Measurements from ENCODE around the gene KLF2. TPM values are rescaled to one million over a fixed set of nuclear protein-coding genes. Genes with fewer than 3 reads are reported as not detected.

KLF2 gene
- total and polyA plus RNA-seq, 2 of the 13 experiments (the other 11 are each of a cell fraction or from before 2014, with no cell fraction given): not detected

GRCh38 chr19:16372065-16372915 is 47.7 kb downstream of the KLF2 start:
- no TSS peak for BruUV-seq (replicated peaks)
- intact Hi-C loops (cut with micrococcal nuclease; ENCODE audit: unreplicated experiment): no loop called here
- Histone ChIP-seq H2AFZ (ENCODE audit: low read length) (no peak overlapping the region), H3K79me2 (ENCODE audit: insufficient read depth, low read length) (no peaks in the 10 kb centered on the region), H3K9me3 (ENCODE audit: low read length) (no peaks in the 10 kb centered on the region), H3K4me2 (ENCODE audit: low read depth, low read length) (no peak overlapping the region), H3K27me3 (ENCODE audit: control insufficient read depth in 1 of 2, insufficient read depth in 2 of 2, low read length in 2 of 2) (no peaks in the 10 kb centered on the region), H4K20me1 (ENCODE audit: insufficient read depth, low read length) (no peaks in the 10 kb centered on the region), H3K27ac (ENCODE audit: extremely low read length, insufficient read depth, low read length) (no peak overlapping the region), H3K4me3 (replicated peaks in 1 of 3; ENCODE audit: insufficient read depth in 1 of 3, low read depth in 2 of 3, low read length in 3 of 3) (no peak overlapping the region), H3K36me3 (replicated peaks in 1 of 2; ENCODE audit: control insufficient read depth in 1 of 2, insufficient read depth in 2 of 2, low read length in 2 of 2) (peaks cover 14 to 49% of the 10 kb centered on the region in 2 experiments), H3K9ac (ENCODE audit: insufficient read depth, low read depth, low read length) (no peak overlapping the region), H3K4me1 (ENCODE audit: insufficient read depth, low read length) (peaks cover 47% of the 10 kb centered on the region)
- WGBS (ENCODE audit: low lambda C conversion rate): 97% methylated on average over 10 of the region's 17 CpGs
- POLR2A ChIA-PET: no interaction called here
- DNase-seq (ENCODE audit: low spot score) (no peak), ATAC-seq (no peak), FAIRE-seq (no peak)
- in situ Hi-C loops (cut with HindIII; ENCODE audit: extremely low pct_ligation_motif_present, low pct_unique_long_range_greater_than_20kb): no loop called here
- no peak for TF ChIP-seq CCDC6 (CRISPR knock-in tag; IDR thresholded peaks at IDR 0.05)
- TF ChIP-seq, protein P1, sequence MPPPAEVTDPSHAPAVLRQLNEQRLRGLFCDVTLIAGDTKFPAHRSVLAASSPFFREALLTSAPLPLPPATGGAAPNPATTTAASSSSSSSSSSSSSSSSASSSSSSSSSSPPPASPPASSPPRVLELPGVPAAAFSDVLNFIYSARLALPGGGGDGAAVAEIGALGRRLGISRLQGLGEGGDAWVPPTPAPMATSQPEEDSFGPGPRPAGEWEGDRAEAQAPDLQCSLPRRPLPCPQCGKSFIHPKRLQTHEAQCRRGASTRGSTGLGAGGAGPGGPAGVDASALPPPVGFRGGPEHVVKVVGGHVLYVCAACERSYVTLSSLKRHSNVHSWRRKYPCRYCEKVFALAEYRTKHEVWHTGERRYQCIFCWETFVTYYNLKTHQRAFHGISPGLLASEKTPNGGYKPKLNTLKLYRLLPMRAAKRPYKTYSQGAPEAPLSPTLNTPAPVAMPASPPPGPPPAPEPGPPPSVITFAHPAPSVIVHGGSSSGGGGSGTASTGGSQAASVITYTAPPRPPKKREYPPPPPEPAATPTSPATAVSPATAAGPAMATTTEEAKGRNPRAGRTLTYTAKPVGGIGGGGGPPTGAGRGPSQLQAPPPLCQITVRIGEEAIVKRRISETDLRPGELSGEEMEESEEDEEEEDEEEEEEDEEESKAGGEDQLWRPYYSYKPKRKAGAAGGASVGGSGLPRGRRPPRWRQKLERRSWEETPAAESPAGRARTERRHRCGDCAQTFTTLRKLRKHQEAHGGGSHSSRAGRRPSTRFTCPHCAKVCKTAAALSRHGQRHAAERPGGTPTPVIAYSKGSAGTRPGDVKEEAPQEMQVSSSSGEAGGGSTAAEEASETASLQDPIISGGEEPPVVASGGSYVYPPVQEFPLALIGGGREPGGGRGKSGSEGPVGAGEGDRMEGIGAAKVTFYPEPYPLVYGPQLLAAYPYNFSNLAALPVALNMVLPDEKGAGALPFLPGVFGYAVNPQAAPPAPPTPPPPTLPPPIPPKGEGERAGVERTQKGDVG (CRISPR knock-in tag; IDR thresholded peaks at IDR 0.05; ENCODE audit: borderline replicate concordance): no peak
- TF ChIP-seq HOMEZ (CRISPR knock-in tag; IDR thresholded peaks at IDR 0.05; ENCODE audit: low read depth): no peak
- TF ChIP-seq KAT7 (CRISPR knock-in tag; IDR thresholded peaks at IDR 0.05; ENCODE audit: borderline replicate concordance): no peak
- TF ChIP-seq NCOA5 (CRISPR knock-in tag; IDR thresholded peaks at IDR 0.05): no peak
- CTCF ChIA-PET (ENCODE audit: low intra/inter-chr PET ratio, low total read pairs): no interaction called here

Data from HepG2 (cell line).